Germinal center (tissue), 1 donor: ENCODE data around the gene KANSL3.
"Not testable (repeated sequence)": the region's sequence is repeated elsewhere in the genome, so short reads cannot be mapped to it uniquely, and the experiment has no call there.

Experiments used
- DNase-seq: peaks from one replicate; pipeline ENCODE4 v3.0.0; 2012; ENCODE audit warnings: mixed read lengths, low spot score

KANSL3 gene

GRCh38 chr2:96557421-96557820, 80.7 kb downstream of the KANSL3 start:
- not testable (repeated sequence) for DNase-seq

DNA sequence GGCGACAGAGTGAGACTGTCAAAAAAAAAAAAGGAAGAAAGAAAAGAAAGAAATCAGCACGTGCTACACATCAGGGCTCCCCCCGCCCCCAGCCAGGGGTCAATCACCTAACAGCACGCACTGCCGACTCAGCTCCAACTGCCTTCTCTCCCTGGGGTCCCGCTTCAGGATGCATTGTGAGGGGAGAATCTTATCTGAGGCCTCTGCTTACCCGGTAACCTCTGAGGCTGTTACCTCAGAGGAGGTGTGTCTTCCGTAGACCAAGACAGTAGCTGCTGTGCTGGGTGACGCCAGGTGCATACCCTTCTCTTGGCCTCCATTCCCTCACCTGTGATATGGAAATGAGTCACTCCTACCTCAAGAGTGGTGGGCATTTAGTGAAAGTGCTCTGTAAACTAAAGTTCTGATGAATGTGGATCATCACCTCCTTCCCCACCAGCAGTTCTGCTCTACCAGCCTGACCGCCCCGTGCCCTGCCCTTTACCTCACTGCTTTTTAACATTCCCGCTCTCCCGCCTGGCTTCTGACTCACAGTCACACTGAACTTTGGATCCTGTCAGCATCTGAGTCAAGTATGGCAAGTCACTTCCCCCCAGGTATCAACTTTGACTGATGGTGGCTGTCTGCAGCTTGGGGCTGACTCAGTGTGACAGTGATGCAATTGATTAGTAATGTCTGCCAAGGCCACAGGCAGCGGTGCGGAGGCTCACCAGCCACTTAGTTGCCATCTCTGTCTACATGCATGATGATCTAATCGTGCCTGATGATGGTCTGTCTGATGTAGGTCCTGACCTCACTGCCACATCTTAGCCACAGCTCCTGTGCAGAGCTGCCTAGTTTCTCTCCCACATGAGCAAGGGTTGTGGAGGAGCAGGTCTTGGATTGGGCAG, 81.4 kb downstream of the KANSL3 start:
- DNase-seq = no peak

- DNase-seq = no peak
These were observed 82.9 kb downstream of the KANSL3 start for GRCh38 chr2:96555146-96555610.

DNA sequence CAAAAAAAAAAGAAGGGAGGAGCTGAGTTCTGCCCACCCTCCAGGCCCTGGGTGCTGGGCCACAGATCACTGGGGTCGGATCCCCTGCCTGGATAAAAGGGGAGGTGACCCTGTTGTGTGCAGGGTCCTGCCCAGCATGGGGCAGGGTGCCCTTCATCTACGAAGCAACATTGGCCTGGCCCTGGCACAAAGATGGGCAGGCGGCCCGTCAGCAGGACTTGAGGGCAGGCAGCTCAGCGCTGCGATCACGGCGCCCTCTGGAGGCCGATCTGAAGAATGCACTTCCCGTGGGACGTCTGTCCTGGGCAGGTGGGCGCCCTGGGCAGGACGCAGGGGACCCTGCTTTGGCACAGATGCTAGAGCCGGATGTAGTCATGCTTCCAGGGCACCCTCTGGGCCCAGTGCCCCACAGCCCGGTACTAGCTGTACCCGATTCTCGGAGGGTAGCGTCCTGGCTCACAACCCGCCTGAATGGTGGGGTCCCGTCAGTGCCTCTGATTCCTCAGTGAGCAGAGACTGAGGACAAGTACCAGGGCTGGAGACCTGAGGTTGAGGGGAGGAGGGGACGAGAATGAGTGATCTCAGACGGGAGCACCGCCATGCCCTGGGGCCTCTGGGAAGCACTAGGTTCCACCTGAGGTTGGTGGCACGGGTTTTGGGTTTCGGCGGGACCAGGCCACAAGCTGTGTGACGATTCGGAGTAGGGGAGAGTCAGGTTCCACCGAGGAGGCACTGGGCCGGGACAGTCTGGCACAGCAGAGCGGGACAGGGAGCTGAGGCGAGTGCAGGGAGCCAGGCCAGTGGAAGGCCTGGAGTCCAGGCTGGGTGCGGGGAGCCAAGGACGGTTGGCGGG, 83.6 kb downstream of the KANSL3 start:
- peak; percentile 79 for DNase-seq

- DNase-seq = not testable (repeated sequence)
These were observed 84.2 kb downstream of the KANSL3 start for GRCh38 chr2:96553957-96554292.

GRCh38 chr2:96553176-96553956, 84.7 kb downstream of the KANSL3 start:
- no peak for DNase-seq

- no peak for DNase-seq
These were observed 85.6 kb downstream of the KANSL3 start for GRCh38 chr2:96552315-96553175.

DNA sequence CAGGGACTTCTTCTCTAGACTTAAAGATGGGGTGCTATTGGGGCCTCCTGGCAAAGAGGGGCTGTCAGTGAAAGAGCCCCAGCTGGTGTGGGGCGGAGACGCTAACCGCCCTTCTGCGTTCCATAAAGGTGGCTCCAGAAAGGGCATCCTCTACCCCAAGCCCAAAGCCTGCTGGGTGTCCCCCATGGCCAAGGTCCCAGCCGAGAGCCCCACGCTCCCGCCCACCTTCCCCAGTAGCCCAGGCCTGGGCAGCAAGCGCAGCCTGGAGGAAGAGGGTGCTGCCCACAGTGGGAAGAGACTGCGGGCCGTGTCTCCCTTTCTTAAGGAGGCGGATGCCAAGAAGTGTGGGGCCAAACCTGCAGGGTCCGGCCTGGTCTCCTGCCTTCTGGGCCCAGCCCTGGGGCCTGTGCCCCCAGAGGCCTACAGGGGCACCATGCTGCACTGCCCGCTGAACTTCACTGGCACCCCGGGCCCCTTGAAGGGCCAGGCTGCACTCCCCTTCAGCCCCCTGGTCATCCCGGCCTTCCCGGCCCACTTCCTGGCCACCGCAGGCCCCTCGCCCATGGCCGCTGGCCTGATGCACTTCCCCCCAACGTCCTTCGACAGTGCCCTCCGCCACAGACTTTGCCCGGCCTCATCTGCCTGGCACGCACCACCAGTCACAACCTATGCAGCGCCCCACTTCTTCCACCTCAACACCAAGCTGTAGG, 86.4 kb downstream of the KANSL3 start:
- no peak for DNase-seq

- no peak for DNase-seq
These were observed 87.1 kb downstream of the KANSL3 start for GRCh38 chr2:96550787-96551604.

DNA sequence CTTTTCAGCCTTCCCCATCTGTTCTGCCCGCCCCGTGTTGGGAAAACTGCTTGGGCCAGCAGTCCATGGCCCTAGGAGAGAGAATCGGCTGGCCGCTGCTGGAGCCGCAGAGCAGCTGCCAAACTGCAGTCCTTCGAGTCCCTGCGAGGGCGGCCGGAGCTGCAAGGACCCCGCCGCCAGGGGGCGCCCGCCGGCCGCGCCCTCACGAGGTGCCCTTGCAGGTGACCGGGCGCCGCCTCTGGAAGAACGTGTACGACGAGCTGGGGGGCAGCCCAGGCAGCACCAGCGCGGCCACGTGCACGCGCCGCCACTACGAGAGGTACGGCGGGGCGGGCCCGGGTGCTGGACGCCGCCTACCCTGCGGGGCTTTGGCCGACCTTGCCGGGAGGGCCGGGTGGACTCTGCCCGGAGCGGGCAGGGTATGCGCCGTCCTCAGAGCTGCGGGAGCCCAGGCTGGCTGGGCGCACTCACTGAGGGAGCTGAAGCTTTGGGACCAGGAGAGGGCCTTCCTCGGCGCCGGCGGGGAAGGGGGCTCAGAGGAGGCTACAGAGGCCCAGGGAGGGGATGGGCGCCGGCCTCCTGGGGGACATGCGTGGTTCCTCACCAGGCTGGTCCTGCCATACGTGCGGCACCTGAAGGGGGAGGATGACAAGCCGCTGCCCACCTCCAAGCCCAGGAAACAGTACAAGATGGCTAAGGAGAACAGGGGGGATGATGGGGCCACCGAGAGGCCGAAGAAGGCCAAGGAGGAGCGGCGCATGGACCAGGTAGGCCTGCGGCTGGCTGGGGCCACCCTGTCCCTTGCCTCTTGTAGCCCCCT, 87.9 kb downstream of the KANSL3 start:
- DNase-seq = no peak

DNA sequence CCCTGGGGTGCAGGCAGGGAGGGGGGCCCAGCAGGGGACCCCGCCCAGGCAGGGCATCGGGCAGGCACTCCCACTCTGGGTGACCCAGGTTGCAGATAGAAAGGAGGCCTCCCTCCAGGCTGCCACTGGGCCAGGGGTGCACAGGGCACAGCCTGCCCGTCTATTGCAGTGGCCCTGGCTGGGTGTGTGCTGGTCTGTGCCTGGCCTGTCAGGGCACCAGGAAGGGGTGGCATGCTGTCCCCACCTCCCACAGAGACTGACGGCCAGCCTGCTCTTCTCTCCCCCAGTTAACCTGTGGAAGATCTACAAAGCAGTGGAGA, 88.7 kb downstream of the KANSL3 start:
- DNase-seq = no peak

- DNase-seq = no peak
These were observed 89.3 kb downstream of the KANSL3 start for GRCh38 chr2:96548558-96549465.

GRCh38 chr2:96547731-96548171, 90.4 kb downstream of the KANSL3 start:
- no peak for DNase-seq

- no peak for DNase-seq
These were observed 90.9 kb downstream of the KANSL3 start for GRCh38 chr2:96547203-96547641.

DNA sequence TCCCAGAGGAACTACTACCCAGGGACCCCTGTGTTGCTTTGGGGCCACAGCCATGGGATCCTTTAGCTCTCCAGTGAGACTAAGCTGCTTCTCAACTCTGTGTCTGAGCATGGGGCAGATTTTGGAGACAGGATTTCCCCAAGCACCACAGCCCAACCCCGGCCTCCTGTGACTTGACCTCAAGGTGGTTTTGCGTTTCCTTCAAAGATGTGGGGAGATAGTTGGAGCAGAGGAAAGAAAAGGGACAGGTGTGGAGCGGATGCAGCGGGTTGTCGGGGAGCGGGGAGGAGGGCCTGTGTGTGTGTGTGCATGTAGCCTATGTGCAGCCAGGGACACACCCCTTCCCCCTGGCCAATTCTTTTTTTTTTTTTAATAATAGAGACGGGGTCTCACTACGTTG, 91.3 kb downstream of the KANSL3 start:
- no peak for DNase-seq

DNA sequence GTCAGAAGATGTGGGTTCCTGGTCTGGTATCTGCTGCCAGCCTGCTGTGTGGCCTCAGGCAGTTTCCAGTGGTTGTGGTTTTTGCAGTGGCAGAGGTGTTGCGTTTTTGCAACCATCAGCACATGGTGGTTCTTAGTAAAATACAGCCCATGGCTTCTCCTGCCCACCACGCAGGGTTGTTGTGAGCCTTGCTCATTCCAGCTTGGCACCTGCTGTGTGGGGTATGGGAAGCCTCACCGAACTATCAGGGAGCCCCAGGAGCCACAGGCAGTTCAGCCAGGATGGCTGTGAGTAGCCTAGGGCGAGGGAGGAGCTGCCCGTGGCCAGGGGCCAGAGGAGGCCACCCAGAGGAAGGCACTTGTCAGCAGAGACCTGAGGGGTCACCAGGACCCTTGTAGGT, 91.8 kb downstream of the KANSL3 start:
- no peak for DNase-seq
